SU-DHL-6 (cell line): Measurements from ENCODE around the gene AACS.

Source experiments
- H2AFZ ChIP-seq: fragments of 200-600 bp; sonication (generic); 2 replicates; pipeline ENCODE4 v1.6.1; 2014; ENCODE audit warnings: low read depth, mild to moderate bottlenecking, moderate library complexity, mixed read lengths, antibody characterized with exemption, low read length; ENCODE audit not compliant: severe bottlenecking
- H3F3A ChIP-seq: fragments of 200-600 bp; shearing (Covaris generic); 2 replicates; pipeline ENCODE4 v1.6.0; 2016; ENCODE audit warnings: antibody characterized with exemption, mild to moderate bottlenecking; ENCODE audit not compliant: insufficient read depth
- H3K27ac ChIP-seq: fragments of 200-600 bp; sonication (generic); 2 replicates; pipeline ENCODE4 v1.5.1; 2016; ENCODE audit warnings: low read depth, mild to moderate bottlenecking, low read length, moderate library complexity, mixed read lengths
- H3K27me3 ChIP-seq: fragments of 200-600 bp; sonication (generic), shearing (Covaris generic); 2 replicates; pipeline ENCODE4 v1.6.0; 2014; ENCODE audit warnings: mild to moderate bottlenecking, low read length
- H3K36me3 ChIP-seq: fragments of 200-600 bp; sonication (generic); 2 replicates; pipeline ENCODE4 v1.6.1; 2014; ENCODE audit warnings: mild to moderate bottlenecking, low read length, mixed read lengths
- H3K4me2 ChIP-seq: fragments of 300-600, 200-600 bp; shearing (Covaris generic), sonication (generic); 2 replicates; pipeline ENCODE4 v1.6.0; 2014; ENCODE audit warnings: low read length, low read depth, mild to moderate bottlenecking; ENCODE audit not compliant: poor library complexity, severe bottlenecking
- H3K4me3 ChIP-seq: fragments of 200-600 bp; sonication (generic); 2 replicates; pipeline ENCODE4 v1.5.1; 2014; ENCODE audit warnings: antibody characterized with exemption, low read length, mild to moderate bottlenecking, mixed read lengths; ENCODE audit not compliant: insufficient read depth, poor library complexity, severe bottlenecking
- H3K79me2 ChIP-seq: fragments of 200-600 bp; sonication (generic); 2 replicates; pipeline ENCODE4 v1.6.1; 2014; ENCODE audit warnings: mild to moderate bottlenecking, low read length, moderate library complexity; ENCODE audit not compliant: insufficient read depth
- H3K9ac ChIP-seq: fragments of 200-600 bp; sonication (generic); 2 replicates; pipeline ENCODE4 v1.7.0; 2014; ENCODE audit warnings: mild to moderate bottlenecking, low read length
- H3K9me2 ChIP-seq: fragments of 200-600 bp; sonication (generic); replicated peaks from 2 replicates; pipeline ENCODE4 v1.6.1; 2014; ENCODE audit warnings: low read length; ENCODE audit not compliant: insufficient read depth
- H3K9me3 ChIP-seq: fragments of 200-600 bp; sonication (generic); 2 replicates; pipeline ENCODE4 v1.6.1; 2014; ENCODE audit warnings: low read length, mixed read lengths; ENCODE audit not compliant: insufficient read depth
- H4K20me1 ChIP-seq: fragments of 200-600 bp; sonication (generic); 2 replicates; pipeline ENCODE4 v1.6.1; 2014; ENCODE audit warnings: low read depth, mild to moderate bottlenecking, antibody characterized with exemption, low read length, moderate library complexity, mixed read lengths
- CTCF ChIP-seq: fragments of 200-600 bp; sonication (generic); IDR thresholded peaks from one replicate; pipeline ENCODE4 v1.5.1; 2017; ENCODE audit warnings: antibody characterized with exemption, mild to moderate bottlenecking, low read length, moderate library complexity; ENCODE audit not compliant: insufficient read depth, poor library complexity, severe bottlenecking
- EZH2phosphoT487 ChIP-seq: fragments of 200-600 bp; sonication (generic), shearing (Covaris generic); conservative IDR thresholded peaks from 2 replicates; pipeline ENCODE4 v1.6.1; 2018; ENCODE audit warnings: mild to moderate bottlenecking, antibody characterized with exemption, low read length, moderate library complexity, mixed read lengths

AACS gene

GRCh38 chr12:125090437-125090836, 25.2 kb downstream of the AACS start:
- H2AFZ ChIP-seq = no peak overlapping the region
- H3K9me2 ChIP-seq = no peaks in the 10 kb centered on the region
- no peak overlapping the region for H3K4me2 ChIP-seq
- H4K20me1 ChIP-seq = no peaks in the 10 kb centered on the region
- no peaks in the 10 kb centered on the region for H3K79me2 ChIP-seq
- TF ChIP-seq EZH2phosphoT487 = no peak
- TF ChIP-seq CTCF = no peak
- H3K4me3 ChIP-seq = no peak overlapping the region
- H3K27me3 ChIP-seq = no peaks in the 10 kb centered on the region
- no peak overlapping the region for H3K27ac ChIP-seq
- no peaks in the 10 kb centered on the region for H3K36me3 ChIP-seq
- no peak overlapping the region for H3K9ac ChIP-seq
- no peaks in the 10 kb centered on the region for H3K9me3 ChIP-seq
- H3F3A ChIP-seq = no peaks in the 10 kb centered on the region

GRCh38 chr12:125091401-125091800, 26.2 kb downstream of the AACS start:
- Histone ChIP-seq H3F3A (no peaks in the 10 kb centered on the region), H2AFZ (no peak overlapping the region), H3K27me3 (no peaks in the 10 kb centered on the region), H3K27ac (no peak overlapping the region), H3K9ac (no peak overlapping the region), H3K4me2 (no peak overlapping the region), H4K20me1 (no peaks in the 10 kb centered on the region), H3K9me2 (no peaks in the 10 kb centered on the region), H3K36me3 (no peaks in the 10 kb centered on the region), H3K79me2 (no peaks in the 10 kb centered on the region), H3K4me3 (no peak overlapping the region), H3K9me3 (no peaks in the 10 kb centered on the region)
- no peak for TF ChIP-seq EZH2phosphoT487

GRCh38 chr12:125092108-125092871, 27.1 kb downstream of the AACS start:
- Histone ChIP-seq H3F3A (no peaks in the 10 kb centered on the region), H4K20me1 (no peaks in the 10 kb centered on the region), H3K4me3 (no peak overlapping the region), H2AFZ (no peak overlapping the region), H3K36me3 (no peaks in the 10 kb centered on the region), H3K4me2 (no peak overlapping the region), H3K27me3 (no peaks in the 10 kb centered on the region), H3K9me3 (no peaks in the 10 kb centered on the region), H3K27ac (no peak overlapping the region), H3K79me2 (no peaks in the 10 kb centered on the region), H3K9me2 (no peaks in the 10 kb centered on the region), H3K9ac (no peak overlapping the region)
- TF ChIP-seq EZH2phosphoT487 (no peak), CTCF (no peak)

GRCh38 chr12:125092872-125093680, 27.8 kb downstream of the AACS start:
- Histone ChIP-seq H3K27me3 (no peaks in the 10 kb centered on the region), H3K9ac (no peak overlapping the region), H3K4me2 (no peak overlapping the region), H4K20me1 (no peaks in the 10 kb centered on the region), H3K27ac (no peak overlapping the region), H3K4me3 (no peak overlapping the region), H2AFZ (no peak overlapping the region), H3K9me2 (no peaks in the 10 kb centered on the region), H3K79me2 (no peaks in the 10 kb centered on the region), H3K9me3 (no peaks in the 10 kb centered on the region), H3F3A (no peaks in the 10 kb centered on the region), H3K36me3 (no peaks in the 10 kb centered on the region)
- no peak for TF ChIP-seq EZH2phosphoT487
- no peak for TF ChIP-seq CTCF
